Astrocyte of the spinal cord (primary cell): ENCODE measurements around the gene DGKD.

ENCODE experiments used
- DNase-seq: peaks from one replicate; pipeline ENCODE4 v3.0.0; 2011; ENCODE audit warnings: low read depth, low spot score
- H3K4me3 ChIP-seq: 2 replicates; pipeline ENCODE4 v1.5.1; 2011; ENCODE audit warnings: low read depth, mild to moderate bottlenecking, low read length, moderate library complexity
- in situ Hi-C: cut with HindIII; loops from 2 replicates; pipeline ENCODE4 v1.10.0; 2017; ENCODE audit warnings: low sequenced_read_pairs
- TF ChIP-seq, protein P1 (sequence below): IDR thresholded peaks from 2 replicates; pipeline ENCODE4 v1.5.1; 2012; ENCODE audit warnings: low read depth, mild to moderate bottlenecking, low read length, inconsistent platforms

Gene DGKD

DNA sequence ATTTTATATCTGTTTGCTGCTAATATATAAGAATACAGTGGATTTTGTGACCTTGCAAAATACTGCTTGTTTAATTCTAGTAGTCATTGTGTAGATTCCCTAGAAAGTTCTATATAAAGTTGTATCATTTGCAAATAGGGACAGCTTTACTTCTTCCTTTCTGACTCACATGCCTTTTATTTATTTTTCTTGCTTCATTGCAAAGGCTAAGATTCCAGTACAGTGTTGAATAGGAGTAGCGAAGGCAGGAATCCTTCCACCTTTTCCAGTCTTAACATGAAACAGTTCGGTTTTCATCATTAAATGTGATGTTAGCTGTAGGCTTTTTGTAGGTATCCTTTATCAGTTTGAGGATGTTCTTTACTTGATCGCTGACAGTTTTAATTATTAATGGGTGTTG is 58.1 kb downstream of the DGKD start:
- DNase-seq: no peak
- in situ Hi-C loops: no loop called here
- no peak overlapping the region for H3K4me3 ChIP-seq
- TF ChIP-seq, protein P1, sequence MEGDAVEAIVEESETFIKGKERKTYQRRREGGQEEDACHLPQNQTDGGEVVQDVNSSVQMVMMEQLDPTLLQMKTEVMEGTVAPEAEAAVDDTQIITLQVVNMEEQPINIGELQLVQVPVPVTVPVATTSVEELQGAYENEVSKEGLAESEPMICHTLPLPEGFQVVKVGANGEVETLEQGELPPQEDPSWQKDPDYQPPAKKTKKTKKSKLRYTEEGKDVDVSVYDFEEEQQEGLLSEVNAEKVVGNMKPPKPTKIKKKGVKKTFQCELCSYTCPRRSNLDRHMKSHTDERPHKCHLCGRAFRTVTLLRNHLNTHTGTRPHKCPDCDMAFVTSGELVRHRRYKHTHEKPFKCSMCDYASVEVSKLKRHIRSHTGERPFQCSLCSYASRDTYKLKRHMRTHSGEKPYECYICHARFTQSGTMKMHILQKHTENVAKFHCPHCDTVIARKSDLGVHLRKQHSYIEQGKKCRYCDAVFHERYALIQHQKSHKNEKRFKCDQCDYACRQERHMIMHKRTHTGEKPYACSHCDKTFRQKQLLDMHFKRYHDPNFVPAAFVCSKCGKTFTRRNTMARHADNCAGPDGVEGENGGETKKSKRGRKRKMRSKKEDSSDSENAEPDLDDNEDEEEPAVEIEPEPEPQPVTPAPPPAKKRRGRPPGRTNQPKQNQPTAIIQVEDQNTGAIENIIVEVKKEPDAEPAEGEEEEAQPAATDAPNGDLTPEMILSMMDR: no peak

DNA sequence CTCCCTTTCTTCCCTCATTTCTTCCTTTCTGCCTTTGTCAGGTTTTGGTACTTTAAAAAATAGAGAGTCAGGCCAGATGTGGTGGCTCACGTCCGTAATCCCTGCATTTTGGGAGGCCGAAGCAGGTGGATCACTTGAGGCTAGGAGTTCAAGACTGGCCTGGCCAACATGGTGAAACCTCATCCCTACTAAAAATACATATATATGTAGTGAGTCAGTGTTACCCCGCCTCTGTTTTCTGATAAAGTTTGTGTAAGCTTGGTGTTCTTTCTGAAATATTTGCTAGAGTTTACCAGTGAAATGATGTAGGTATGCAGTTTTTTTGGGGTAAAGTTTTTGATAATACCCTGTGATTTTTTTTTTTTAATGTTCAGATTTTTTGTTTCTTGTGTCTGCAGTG is 58.8 kb downstream of the DGKD start:
- H3K4me3 ChIP-seq: no peak overlapping the region
- in situ Hi-C loops: no loop called here
- TF ChIP-seq, protein P1: no peak
- peak; percentile 38 for DNase-seq

- peak; percentile 69 for DNase-seq
- TF ChIP-seq, protein P1: no peak
- in situ Hi-C loops: no loop called here
- H3K4me3 ChIP-seq: no peak overlapping the region
Measured at GRCh38 chr2:233413559-233414272, 59.4 kb downstream of the DGKD start.

DNA sequence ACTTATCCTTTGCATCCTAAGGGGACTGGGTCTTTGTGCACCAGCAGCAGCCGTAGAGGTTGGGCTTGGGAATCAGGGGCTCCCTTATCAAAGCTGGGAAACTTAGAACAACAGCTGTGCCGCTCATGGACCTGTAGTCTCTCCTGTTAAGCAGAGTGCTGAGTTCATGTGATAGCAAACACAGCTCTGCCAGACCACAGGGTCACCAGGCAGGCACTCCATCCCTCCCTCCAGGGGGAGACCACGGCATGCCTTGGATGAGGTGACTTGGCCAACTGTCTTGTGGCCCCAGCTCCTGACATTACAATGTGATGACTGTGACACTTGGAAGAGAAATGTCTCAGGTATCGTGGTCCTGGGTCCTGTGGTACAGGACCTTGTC is 60.0 kb downstream of the DGKD start:
- in situ Hi-C loops: no loop called here
- no peak overlapping the region for H3K4me3 ChIP-seq
- TF ChIP-seq, protein P1: no peak
- no peak for DNase-seq

DNA sequence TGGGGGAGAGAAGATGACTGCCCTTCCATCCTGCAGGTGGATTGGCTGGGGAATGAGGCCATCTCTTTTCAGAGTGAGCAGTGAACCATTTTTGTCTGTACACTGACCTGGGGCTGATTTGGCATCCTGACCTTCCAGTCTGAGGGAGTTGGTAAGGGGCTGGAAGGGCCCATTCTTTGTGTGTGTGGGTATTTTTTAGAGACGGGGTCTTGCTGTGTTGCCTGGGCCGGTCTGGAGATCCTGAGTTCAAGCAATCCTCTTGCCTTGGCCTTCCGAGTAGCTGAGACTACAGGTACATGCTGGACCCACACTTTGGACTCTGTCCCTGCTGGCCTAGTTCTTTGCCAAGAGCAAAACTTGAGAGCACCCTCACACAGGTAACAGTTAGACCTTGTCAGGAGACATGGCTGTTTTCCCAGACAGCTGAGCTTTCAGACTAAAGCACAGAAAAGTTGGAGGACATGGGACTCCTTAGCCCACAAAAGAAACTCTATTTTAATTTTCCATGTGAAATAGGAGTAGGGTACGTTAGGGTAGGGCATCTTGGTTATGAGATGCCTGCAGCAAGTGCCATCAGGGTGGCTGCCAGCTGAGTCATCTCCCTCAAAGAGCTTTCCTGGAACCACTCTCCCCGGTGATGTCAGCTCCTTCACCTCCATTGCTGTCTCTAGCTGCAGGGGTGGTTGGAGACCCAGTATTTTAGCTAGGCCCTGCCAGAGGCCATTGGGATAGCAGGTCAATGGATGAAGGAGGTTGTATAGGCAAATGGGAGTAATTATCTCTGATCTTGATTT is 60.7 kb downstream of the DGKD start:
- DNase-seq: peak; percentile 63

DNA sequence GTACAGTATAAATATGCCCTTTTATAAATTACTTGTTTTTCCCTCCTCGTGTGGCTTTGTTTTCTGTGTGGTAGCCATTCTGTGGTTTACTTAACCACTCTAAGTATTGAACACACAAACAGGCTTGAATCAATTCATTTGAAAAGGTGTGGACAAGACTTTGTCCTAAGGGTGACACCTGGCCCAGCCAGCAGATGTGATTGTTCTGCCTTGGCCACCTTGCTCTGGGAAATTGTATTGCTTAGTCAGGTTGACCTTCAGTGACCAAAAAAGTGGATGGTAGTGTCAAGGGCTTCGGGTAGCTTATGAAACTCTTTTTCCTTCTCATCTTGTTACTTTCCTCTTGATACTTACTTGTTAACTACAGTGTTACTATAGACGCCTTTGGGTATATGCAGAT is 61.9 kb downstream of the DGKD start:
- in situ Hi-C loops: no loop called here
- TF ChIP-seq, protein P1: no peak
- no peak for DNase-seq
- no peak overlapping the region for H3K4me3 ChIP-seq

More for the DNA sequence above, 60.7 kb downstream of the DGKD start:
- no peak overlapping the region for H3K4me3 ChIP-seq
- TF ChIP-seq, protein P1: no peak
- in situ Hi-C loops: no loop called here
